GM19468 (cell line): ENCODE results near the gene NANOGP8.
"Not testable (repeated sequence)": the region's sequence is repeated elsewhere in the genome, so short reads cannot be mapped to it uniquely, and the experiment has no call there.

ENCODE experiments used
- ATAC-seq: cut with Tn5 transposase; IDR thresholded peaks from one replicate; pipeline ENCODE4 v1.9.1; 2021; ENCODE audit warnings: mild to moderate bottlenecking, moderate library complexity, moderate number of reproducible peaks; ENCODE audit not compliant: unreplicated experiment; ENCODE audit errors: extremely low read depth

NANOGP8 gene

DNA sequence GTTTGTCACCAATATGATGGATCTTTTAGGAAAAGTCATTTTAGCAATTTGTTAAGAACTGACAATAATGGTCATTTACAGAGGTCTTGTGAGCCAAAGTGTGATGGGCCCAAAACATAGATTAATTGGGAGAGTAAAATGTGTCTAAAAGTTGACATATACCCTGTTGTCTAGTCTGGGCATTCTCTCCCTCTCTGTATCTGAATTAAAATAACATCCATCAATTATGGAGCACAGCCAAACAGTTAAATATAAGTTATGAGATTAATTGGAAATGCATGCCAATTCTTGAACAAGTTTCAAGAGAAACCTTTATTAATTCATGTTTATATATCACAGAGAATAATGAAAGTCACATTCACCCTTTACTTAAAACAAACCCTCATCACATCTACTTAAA lies 13.6 kb upstream of the NANOGP8 start:
- no peak for ATAC-seq

DNA sequence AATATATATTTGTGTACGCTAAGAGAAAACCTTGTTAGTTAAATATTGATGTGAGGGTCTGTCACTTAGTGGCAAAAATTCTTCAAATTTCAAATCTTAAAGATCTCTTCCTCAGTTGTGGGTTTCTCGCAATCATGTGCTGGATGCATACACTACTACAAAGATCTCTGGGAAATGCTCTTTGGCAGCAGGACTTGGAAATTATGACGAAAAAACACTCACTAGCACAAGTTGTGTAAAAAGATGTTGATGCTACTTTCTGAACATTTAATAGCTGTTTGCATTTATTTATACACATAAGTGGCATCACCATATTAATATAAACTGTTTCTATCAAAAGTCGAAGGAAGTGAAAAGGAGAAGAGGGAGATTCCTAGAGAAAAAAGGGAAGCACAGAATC lies 10.8 kb upstream of the NANOGP8 start:
- no peak for ATAC-seq

DNA sequence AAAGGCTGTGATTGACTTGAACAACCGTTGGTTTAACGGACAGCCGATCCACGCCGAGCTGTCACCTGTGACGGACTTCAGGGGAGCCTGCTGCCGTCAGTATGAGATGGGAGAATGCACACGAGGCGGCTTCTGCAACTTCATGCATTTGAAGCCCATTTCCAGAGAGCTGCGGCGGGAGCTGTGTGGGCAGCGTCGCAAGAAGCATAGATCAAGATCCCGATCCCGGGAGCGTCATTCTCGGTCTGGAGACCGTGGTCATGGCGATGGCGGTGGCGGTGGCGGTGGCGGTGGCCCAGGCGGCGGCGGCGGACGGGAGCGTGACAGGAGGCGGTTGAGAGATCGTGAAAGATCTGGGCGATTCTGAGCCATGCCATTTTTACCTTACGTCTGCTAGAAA lies 7.8 kb upstream of the NANOGP8 start:
- no peak for ATAC-seq

DNA sequence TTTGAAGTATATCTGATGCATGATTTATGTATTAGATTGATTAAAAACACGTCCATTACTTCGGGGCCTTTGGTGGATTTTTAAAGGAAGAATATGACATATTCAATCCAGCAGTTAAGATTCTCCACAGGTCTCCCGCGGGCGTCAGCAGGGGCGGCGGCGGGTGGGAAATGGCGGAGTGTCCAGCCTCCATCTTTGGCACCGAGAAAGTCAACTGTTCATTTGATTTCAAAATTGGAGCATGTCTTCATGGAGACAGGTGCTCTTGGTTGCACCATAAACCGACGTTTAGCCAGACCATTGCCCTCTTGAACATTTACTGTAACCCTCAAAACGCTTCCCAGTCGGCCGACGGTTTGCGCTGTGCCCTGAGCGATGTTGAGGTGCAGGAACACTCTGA lies 7.2 kb upstream of the NANOGP8 start:
- ATAC-seq, result no peak

DNA sequence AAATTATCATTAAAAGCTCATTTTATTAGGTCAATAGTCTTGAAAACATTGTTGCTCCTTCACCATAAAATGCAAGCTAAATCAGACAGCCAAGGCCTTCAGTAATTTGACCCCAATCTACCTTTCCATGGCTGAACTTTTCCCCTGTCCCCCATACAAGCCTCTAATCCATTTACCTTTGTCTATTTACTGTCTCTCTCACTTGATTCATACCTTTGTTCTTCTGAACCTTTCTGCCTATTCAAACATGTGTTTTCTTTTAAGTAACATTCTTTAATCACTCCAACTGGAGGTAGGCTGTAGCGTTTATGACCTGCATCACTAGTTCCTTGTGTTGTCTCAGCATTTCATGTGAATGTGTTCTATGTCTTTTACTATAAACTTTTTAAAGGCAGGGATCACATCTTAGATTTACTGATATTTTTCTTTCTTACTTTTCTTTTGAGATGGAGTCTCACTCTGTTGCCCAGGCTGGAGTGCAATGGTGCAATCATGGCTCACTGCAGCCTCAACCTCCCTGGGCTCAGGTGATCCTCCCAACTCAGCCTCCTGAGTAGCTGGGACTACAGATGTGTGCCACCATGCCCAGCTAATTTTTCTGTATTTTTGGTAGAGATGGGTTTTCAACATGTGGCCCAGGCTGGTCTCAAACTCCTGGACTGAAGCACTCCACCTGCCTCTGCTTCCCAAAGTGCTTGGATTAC lies 5.2 kb upstream of the NANOGP8 start:
- no peak for ATAC-seq

DNA sequence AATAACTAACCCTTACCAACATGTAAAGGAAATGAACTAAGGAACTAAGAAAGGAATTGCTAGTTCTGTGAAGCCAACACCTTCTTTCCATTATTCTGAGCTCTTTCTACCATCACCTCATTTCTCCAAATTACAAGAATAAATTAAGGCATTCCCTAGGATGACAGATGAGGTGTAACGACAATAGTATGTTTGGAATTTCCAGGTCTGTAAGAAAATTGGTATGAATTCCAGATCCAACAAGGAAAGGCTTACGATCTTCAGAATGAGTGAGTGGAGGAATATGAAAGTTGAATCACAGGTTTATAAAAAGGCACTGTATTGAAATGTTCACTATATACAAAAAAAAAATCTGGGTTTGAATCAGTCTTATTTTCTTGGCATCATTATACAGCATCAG lies 4.5 kb upstream of the NANOGP8 start:
- no peak for ATAC-seq

DNA sequence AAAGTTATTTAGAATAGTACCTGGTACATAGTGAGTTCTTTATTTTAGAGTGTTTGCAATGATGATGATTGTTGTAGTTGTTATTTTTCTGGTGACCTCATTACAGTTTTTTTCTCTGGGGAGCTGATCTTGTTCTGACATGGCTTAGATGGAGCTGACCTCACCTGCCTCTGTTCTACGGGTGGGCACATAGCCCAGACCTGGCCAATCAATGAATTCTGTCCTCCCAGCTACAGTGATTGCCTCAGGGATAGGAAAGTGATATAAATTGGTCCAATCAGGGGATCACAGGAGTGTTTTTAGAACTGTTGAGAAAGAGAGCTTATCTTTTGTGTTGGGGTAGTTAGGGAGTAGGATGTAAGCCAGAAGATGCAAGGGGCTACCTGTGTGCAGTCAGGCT lies 3.2 kb upstream of the NANOGP8 start:
- no peak for ATAC-seq

DNA sequence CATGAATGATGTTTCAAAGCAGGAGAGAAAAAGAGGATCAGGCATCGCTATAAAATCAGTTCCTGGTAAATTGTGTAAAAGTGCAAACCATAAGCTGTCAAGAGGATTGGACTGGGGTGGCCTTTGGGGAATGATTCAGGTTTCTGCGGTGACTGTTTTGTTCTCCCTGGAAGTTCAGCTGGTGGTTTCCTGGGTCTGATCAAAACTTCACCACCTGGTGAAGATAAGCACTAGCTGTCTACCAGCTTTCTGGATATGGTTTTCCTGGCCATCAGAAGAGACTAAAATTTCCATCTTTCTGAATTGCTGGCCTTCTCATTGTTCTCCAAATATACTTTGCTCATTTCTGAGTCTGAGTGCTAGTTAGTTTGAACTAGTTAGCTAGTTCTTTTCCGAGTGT lies 2.7 kb upstream of the NANOGP8 start:
- ATAC-seq, result no peak

DNA sequence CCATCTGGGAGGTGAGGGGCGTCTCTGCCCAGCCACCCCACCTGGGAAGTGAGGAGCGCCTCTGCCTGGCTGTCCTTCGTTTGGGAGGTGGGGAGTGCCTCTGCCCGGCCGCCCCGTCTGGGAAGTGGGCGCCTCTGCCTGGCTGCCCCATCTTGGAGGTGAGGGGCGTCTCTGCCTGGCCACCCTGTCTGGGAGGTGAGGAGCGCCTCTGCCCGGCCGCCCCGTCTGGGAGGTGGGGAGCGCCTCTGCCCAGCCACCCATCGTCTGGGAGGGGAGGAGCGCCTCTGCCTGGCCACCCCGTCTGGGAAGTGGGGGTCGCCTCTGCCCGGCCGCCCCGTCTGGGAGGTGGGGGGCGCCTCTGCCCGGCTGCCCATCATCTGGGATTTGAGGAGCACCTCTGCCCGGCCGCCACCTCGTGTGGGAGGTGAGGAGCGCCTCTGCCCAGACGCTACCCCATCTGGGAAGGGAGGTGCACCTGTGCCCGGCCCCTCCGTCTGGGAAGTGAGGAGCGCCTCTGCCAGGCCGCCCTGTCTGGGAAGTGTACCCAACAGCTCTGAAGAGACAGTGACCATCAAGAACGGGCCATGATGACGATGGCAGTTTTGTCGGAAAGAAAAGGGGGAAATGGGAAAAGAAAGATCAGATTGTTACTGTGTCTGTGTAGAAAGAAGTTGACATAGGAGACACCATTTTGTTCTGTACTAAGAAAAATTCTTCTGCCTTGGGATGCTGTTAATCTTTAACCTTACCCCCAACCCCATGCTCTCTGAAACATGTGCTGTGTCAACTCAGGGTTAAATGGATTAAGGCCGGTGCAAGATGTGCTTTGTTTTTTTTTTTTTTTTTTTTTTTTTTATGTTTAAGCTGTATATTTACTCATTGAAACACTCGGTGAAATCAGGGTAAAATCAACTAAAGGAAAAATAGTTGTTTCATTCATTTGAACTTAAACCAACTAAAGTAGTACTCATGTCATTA lies 2.4 kb downstream of the NANOGP8 start:
- not testable (repeated sequence) for ATAC-seq

DNA sequence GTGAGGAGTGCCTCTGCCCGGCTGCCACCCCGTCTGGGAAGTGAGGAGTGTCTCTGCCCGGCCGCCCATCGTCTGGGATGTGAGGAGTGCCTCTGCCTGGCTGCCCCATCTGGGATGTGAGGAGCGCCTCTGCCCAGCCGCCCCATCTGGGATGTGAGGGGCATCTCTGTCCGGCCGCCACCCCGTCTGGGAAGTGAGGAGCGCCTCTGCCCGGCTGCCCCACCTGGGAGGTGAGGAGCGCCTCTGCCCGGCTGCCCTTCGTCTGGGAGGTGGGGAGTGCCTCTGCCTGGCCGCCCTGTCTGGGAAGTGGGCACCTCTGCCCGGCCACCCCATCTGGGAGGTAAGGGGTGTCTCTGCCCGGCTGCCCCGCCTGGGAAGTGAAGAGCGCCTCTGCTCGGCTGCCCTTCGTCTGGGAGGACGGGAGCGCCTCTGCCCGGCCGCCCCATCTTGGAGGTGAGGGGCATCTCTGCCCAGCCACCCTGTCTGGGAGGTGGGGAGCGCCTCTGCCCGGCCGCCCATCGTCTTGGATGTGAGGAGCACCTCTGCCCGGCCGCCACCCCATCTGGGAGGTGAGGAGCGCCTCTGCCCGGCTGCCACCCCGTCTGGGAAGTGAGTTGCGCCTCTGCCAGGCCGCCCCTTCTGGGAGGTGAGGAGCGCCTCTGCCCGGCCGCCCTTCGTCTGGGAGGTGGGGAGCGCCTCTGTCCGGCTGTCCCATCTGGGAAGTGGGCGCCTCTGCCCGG lies 3.3 kb downstream of the NANOGP8 start:
- not testable (repeated sequence) for ATAC-seq

DNA sequence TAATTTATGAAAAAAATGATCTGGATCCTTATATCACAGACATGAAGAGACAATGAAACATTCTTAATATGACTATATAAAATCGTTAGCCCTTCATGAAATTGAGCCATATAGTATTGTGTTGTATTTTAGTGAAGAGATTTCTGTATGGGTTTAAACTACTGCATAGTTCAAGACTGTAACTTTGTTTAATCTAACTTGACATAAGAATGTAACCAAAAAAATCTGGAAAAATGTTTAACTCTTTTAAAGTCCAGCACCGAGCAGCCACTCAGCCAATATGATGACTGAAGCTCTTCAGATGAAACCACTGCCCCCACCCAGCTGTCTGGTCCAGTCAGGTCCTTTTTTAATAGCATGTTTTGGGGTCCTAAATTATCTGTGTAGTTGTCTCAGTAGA lies 4.9 kb downstream of the NANOGP8 start:
- no peak for ATAC-seq

DNA sequence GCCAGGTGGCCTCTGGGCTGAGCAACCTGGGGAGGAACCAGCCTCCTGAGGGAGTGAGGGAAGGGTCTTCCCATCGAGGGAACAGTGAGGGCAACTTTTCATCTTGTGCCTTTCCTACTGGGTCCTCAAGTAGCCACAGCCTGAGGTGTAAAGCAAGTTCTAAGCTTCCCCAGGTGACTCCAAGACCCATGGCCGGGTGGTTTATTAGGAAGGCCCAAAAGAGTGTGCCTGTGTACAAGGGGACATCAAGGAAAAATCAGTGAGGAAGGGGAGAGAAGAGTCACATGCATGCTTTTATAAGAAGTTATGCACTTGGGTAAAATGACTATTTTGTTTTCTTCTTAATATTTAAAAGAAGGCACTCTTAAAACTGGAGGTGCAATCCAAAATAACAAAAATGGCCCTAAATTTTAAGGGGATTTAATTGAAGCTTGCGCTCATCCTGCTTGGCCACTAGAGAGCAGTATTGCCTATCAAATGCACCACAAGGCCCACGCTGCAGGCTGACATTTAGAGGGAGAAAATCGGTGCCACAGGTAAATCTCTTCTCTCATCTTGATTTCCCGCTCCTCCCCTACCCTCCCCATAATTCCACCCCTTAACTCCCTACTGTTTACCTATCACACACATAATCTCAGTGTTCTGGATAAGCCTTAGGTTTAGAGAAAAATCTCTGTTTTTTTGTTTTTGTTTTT lies 6.7 kb downstream of the NANOGP8 start:
- no peak for ATAC-seq

DNA sequence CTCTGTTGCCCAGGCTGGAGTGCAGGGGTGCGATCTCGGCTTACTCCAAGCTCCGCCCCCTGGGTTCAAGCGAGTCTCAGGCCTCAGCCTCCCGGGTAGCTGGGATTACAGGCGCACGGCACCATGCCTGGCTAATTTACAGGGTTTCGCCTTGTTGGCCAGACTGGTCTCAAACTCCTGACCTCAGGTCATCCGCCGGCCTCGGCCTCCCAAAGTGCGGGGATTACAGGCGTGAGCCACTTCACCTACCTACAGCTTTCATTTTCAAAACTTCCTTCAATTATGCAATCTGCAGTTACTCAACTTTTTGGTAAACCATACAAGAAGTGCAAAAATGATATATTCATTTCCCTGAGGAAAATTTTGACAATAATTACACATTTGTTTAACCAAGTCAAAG lies 14.0 kb downstream of the NANOGP8 start:
- no peak for ATAC-seq

DNA sequence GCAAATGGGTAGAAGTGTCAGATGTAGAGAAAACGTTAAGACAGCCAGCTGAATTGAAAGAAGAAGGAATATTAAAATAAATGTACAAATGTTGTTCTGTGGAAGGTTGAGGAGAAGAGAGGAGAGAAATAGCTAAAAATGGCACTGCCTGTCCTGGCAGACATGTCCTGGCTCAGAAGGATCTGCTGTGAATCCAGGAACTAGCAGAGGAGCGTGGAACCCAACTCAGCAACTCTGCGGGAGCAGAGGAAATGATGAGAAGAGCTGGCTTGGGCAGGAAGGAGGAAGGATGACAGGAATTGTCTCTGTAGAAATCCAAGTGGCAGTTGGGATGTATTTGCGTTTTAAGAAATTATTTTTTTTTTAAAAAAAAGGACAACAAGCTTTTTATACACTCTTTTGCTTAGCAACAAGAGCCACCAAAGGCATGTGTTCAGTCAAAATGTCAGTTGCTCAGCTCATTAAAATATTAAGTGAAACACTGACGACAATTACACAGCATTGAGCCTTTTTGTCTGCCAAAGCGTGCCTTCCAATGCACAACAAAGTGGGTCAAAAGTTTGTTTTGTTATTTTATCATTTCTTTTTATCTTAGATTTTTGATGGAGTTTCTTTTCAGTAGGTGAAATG lies 16.1 kb downstream of the NANOGP8 start:
- no peak for ATAC-seq

DNA sequence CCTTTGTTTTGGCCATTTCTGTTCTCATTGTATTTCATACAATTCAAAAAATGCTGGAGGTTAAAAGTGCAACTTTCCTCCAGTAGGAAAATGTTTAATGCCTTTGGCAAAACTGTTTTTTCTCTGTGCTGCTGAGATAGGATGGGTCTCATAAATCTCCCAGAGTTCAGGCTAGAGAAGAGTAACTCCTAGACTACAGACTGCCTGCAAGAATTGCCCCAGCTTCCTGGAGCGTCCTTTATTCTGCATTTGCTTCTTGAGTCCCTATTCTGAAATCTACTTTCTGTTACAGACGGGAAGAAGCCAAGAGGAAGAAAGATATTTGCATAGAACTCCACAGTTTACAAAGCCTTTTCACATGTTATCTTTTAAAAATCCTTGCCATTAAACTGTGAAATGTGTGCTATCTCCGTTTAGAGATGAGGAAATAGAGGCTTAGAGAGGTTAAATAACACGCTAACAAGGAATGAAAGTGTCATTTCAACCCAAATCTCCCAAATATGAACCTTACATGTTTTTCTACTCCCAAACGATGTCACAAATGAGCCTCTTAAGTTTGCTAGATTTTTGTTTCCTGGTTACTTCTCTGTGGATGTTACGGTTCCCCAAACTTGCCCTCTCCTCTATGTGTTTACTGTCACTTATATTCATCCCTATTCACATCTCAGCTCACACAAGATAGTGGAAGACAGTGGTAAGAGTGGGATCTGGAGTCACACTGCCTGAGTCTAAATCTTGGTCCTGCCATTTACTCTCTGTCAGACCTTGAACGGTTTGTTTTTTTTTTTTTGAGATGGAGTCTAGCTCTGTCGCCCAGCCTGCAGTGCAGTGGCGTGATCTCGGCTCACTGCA lies 17.4 kb downstream of the NANOGP8 start:
- no peak for ATAC-seq

DNA sequence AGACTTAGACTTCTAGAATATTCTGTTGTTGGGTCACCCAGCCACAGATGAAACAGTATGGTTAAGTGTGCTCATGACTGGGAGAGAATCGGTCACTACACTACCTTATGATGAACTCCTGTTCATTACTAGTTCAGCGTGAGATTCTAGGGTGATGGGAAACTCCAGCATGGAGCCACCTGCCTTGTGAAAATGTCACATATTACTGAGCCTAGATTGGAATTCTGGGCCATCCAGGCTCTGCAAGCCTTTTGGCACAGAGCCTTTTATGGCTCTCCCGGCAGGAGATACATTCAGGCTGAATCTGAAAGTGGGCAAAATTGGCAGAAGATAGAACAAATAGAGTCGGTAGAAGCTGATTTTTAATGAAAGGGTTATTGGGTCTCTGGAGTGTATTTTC lies 19.0 kb downstream of the NANOGP8 start:
- ATAC-seq, result no peak

DNA sequence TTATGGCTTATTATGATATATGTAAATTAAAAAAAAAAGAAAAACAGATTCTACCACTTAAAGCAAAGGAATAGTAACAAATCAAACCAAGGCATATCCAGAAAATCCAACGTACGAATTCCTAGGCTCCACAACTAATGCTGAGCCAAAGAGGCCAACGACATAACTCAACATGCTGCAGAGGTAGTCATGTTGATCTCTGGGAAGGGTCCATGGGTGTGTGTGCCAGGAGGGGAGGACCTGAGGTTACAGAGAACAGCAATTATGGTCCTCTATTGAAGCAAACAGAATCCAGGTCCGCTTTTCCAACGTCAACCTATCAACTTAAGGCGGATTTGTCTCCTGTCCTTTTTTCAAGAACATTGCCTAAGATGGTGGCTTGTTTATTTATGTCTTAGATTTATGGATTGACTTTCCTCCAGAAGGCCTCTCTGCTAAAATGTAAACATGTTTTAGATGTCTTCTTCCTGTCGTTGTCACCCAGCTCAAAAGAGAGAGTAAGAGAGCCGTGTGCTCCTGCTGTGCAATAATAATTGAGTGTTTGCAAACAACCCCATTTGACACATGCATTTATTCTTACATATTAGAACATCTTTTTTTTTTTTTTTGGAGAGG lies 20.4 kb downstream of the NANOGP8 start:
- ATAC-seq, result no peak

DNA sequence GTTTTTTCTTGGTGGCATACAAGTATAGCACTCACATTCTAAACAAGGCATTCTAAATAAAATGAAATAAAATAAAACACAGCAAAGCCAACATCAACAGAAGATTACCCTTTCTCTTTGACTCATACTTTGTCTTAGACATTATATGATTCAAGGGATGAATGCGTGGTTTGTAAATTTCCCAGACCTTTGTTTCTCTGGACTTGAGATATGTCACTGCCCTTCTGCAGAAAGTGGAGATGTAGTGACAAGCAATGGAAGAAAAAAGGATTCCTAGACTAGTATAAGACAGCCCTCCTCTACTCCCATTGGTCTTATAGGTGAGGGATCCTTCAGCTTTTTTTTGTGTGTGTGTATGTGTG lies 22.4 kb downstream of the NANOGP8 start:
- ATAC-seq, result no peak
